Endometrial microvascular endothelial cells (primary cell): Measurements from ENCODE around the gene PCDH19. TPM values are rescaled to one million over a fixed set of nuclear protein-coding genes. Genes with fewer than 3 reads are reported as not detected.

Experiments
- in situ Hi-C: cut with HindIII; loops from 2 replicates; pipeline ENCODE4 v1.10.0; 2017; ENCODE audit warnings: low sequenced_read_pairs, low pct_unique_long_range_greater_than_20kb; ENCODE audit errors: inconsistent ontology term
- total RNA-seq: library from RNA; depleted of rRNA; stranded (reverse); fragments of >200 nt; gene quantifications from one replicate; pipeline ENCODE4 v1.2.3, GENCODE V29; 2015; ENCODE audit errors: inconsistent ontology term

Gene PCDH19
- total RNA-seq, 1 donor from 2014 or later = not detected

GRCh38 chrX:100328351-100328750 is 81.7 kb downstream of the PCDH19 start:
- in situ Hi-C loops = no loop called here

GRCh38 chrX:100319716-100320115 is 90.4 kb downstream of the PCDH19 start:
- in situ Hi-C loops = no loop called here

GRCh38 chrX:100316987-100317386 is 93.1 kb downstream of the PCDH19 start:
- in situ Hi-C loops = no loop called here

GRCh38 chrX:100315566-100315965 is 94.5 kb downstream of the PCDH19 start:
- in situ Hi-C loops = no loop called here

- in situ Hi-C loops = no loop called here
Measured at GRCh38 chrX:100299559-100299958, 110.5 kb downstream of the PCDH19 start.

GRCh38 chrX:100297728-100298127 is 112.3 kb downstream of the PCDH19 start:
- in situ Hi-C loops = no loop called here

- in situ Hi-C loops = no loop called here
Measured at GRCh38 chrX:100296183-100296753, 113.8 kb downstream of the PCDH19 start.

- in situ Hi-C loops = no loop called here
Measured at GRCh38 chrX:100294965-100295364, 115.1 kb downstream of the PCDH19 start.

- in situ Hi-C loops = no loop called here
Measured at GRCh38 chrX:100289066-100289558, 121.0 kb downstream of the PCDH19 start.

GRCh38 chrX:100277231-100277630 is 132.8 kb downstream of the PCDH19 start:
- in situ Hi-C loops = no loop called here

GRCh38 chrX:100274916-100275315 is 135.2 kb downstream of the PCDH19 start:
- in situ Hi-C loops = no loop called here

- in situ Hi-C loops = no loop called here
Measured at GRCh38 chrX:100265179-100265578, 144.9 kb downstream of the PCDH19 start.

- in situ Hi-C loops = no loop called here
Measured at GRCh38 chrX:100264200-100264599, 145.9 kb downstream of the PCDH19 start.

GRCh38 chrX:100263650-100264049 is 146.4 kb downstream of the PCDH19 start:
- in situ Hi-C loops = no loop called here

- in situ Hi-C loops = no loop called here
Measured at GRCh38 chrX:100248885-100249493, 161.1 kb downstream of the PCDH19 start.

- in situ Hi-C loops = no loop called here
Measured at GRCh38 chrX:100247826-100248225, 162.2 kb downstream of the PCDH19 start.

GRCh38 chrX:100244681-100245080 is 165.4 kb downstream of the PCDH19 start:
- in situ Hi-C loops = no loop called here
